IPS-18c (cell line): Measurements from ENCODE around the gene TPCN1.

Source experiments
- H3K4me3 ChIP-seq: 2 replicates; pipeline ENCODE4 v1.7.0; 2013; ENCODE audit warnings: low read depth, mild to moderate bottlenecking, low read length, moderate library complexity; ENCODE audit not compliant: insufficient read depth
- H3K9me3 ChIP-seq: one replicate; pipeline ENCODE4 v1.6.1; 2013; ENCODE audit warnings: mild to moderate bottlenecking, low read length, moderate library complexity; ENCODE audit not compliant: control insufficient read depth, insufficient read depth

The TPCN1 gene

DNA sequence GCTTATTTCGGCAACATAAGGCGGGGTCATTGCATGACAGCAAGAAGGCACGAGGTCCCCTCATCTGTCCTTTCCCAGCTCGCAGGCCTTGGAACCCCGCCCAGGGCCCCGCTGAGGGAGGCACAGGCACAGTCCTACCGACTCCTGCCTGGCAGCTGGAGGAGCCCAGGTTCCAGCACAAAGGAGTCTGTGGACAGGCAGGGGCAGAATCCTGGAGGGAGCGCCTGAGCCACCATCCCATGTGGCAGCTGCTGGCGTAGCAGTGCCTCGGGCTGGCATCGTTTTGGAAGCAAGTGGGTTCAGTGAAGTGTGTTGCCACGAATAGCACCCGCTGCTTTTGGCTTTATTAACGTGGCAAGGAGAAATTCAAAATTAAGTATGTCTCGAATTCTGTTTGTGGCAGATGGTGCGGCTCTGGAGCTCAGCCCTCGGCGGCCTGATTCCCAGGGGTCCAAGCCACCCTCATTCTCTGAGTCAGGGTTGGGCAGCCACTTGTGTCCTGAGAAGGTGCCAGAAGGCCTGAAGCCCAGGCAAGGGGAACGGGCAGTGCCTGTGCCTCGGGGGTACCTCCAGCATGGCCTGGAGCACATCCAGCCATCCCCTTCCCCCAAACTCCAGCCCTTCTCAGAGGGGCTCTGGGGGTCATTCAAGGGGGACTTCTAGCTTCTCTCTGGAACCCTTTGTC lies 77.7 kb downstream of the TPCN1 start:
- H3K9me3 ChIP-seq, result peaks cover 3% of the 10 kb centered on the region
- H3K4me3 ChIP-seq, result no peak overlapping the region

DNA sequence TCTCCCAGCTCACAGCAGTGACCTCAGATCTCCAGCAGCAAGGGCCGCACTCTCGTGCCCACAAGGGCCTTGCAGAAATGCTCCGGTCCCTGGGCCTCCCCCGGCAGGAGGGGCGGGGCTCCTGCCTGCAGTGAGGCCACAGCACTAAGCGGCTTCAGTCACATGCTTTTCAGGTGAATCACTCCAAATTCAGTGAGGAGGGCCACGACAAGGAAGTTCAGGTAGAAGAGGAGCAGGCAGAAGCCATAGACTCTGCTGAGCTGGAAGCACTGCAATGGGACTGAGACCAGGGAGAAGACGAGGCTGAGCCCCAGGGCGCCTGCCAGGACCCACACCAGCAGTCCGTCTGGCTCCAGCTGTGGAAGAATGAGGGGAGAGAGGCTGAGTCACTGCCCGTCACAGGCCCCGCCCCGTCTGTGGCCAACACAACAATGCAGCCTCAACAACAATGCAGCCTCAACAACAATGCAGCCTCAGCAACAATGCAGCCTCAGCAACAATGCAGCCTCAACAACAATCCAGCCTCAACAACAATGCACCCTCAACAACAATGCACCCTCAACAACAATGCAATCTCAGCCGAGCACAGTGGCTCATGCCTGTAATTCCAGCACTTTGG lies 78.5 kb downstream of the TPCN1 start:
- Histone ChIP-seq H3K9me3 (peaks cover 3% of the 10 kb centered on the region), H3K4me3 (no peak overlapping the region)

DNA sequence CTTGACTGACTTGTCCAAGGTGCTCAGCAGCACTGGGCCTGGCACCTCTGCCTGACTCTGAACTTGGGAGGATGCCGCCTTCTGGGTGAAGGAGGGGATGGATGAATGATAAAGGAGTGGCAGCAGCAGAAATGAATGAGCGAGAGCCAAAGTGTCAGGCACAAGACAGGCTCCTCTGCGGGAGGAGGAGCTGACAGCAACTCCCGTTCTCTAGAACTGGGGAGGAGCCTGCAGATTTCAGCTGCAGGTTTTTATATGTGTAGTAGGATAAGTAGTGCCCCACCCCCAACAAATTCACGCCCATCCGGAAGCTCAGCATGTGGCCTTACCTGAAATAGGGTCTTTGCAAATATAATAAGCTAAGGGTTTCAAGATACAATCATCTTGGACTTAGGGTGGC lies 80.5 kb downstream of the TPCN1 start:
- no peak overlapping the region for H3K4me3 ChIP-seq
- peaks cover 5% of the 10 kb centered on the region for H3K9me3 ChIP-seq

DNA sequence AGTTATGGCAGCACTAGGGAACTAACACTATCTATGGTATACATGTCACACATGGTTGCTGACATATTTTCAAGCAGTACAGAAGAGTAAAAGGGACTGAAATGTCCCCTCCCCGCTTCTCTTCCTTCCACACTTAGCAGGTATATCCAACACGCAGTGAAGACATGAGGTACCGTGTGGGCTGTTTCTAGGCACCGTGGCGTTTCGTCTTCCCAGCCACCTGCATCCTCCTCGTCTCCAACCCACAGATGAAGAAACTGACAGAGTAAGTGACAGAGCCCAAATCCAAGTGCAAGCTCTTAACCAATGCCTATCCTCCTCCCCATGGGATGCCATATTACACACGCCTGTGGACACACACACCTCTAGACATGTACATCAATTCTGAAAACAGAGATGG lies 81.2 kb downstream of the TPCN1 start:
- peaks cover 5% of the 10 kb centered on the region for H3K9me3 ChIP-seq
- H3K4me3 ChIP-seq, result no peak overlapping the region

DNA sequence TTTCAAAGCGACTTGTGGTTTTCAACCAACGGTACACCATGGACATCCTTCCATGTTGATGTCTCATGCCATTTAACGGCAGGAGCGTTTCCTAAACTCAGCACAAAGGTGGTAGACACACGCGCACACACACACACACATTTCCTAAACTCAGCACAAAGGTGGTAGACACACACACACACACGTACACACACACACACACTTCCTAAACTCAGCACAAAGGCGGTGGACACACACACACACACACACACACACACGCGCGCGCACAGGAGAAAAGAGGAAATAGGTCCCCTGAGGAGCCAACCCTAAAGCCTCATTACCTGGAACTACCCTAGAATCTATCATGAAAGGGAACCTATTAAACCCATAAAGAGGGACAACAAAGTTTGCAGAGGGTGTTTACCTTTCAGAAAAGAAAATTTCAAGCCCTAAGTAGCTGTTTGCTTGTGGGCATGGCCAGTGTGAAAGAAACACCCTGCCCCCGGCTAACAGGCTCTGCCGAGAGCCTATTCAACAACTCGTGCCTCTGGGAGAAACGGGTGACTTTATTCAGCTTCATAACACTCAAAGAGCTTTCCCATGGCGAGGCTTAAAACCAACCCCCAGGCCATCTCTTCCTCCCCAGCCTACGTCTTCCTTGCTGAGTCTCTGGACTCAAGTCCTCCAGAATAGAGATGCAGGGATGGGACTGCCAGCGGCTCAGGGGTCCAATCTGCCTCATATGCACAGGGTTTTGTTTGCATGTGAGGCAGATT lies 81.8 kb downstream of the TPCN1 start:
- Histone ChIP-seq H3K4me3 (no peak overlapping the region), H3K9me3 (peaks cover 5% of the 10 kb centered on the region)

DNA sequence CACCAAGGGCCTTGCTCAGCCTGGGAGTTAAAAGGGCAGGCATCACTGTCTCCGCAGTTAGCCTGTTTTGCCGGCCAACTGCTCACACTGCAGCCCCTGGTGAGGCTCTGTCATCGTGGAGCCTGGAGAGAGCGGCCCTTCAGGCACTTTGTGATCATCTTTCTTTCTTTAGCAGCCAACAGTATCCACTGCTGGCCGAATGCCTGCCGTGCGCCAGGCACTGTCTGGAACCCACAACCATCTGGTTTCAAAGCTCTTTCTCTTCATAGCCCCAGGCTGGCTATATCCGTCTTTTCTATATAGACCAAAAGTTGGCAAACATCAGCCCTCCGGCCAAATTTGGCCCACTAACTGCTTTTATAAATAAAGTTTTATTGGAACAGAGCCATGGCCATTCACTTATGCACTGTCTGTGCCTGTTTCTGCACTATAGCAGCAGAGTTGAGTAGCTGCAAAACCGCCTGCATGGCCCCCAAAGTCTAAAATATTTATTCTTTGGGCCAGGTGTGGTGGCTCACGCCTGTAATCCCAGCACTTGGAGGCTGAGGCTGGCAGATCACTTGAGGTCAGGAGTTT lies 84.1 kb downstream of the TPCN1 start:
- H3K4me3 ChIP-seq, result no peak overlapping the region
- peaks cover 7% of the 10 kb centered on the region for H3K9me3 ChIP-seq

DNA sequence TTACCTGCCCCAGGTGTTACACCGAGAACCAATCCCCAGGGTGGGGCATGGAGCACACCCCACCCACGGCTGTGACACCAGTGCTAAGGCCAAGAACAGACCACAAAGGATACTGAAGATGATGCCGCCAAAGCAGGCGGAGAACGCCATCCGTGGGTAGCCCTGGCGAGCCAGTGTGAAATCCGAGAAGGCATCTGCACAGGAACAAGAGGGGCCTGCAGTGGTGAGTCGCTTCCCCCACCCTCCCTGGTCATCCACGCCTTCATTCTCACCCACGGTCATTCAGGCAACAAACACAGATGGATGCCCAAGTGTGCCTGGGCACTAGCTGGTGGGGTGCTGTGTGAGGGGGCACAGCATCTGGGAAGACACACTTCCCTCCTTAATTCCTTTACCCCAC lies 85.1 kb downstream of the TPCN1 start:
- Histone ChIP-seq H3K9me3 (peaks cover 7% of the 10 kb centered on the region), H3K4me3 (no peak overlapping the region)

DNA sequence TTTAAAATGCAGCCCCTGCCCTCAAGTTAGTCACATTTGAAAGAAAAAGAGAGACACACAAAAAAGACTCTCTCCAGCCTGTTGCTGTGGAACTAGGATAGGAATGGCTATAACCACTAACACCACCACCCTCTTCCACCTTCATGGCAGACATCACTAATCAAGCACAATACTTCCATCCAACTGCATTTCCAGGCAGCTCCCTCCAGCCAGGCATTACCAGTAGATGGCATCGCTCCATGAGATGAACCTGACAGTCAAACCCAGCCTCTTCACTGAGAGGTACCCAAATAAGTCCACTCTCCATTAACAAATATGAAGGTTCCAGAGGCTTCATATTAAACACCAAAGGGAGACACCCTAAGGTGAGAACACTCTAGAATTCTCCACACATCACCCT lies 89.2 kb downstream of the TPCN1 start:
- H3K4me3 ChIP-seq, result no peak overlapping the region
- peaks cover 4% of the 10 kb centered on the region for H3K9me3 ChIP-seq

DNA sequence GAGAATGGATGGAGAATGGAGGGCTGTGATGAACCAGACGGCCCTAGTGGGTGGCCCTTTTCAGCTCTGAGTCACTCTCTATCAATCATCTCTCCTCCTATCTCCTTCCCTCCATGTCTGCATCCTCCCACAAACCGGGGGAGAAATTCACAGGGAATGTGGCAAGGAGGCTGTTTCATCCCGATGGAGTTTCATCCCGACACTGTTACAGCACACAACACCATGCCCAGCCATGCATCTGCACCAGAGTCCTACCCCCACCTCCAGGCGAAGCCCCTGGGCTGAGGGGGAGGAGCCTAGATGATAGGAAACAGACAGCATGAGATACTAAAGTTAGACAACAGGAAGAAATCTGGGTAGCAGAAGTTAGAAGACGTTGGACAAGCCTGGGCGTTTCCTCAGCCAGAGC lies 92.9 kb downstream of the TPCN1 start:
- Histone ChIP-seq H3K9me3 (peaks cover 2% of the 10 kb centered on the region), H3K4me3 (no peak overlapping the region)

DNA sequence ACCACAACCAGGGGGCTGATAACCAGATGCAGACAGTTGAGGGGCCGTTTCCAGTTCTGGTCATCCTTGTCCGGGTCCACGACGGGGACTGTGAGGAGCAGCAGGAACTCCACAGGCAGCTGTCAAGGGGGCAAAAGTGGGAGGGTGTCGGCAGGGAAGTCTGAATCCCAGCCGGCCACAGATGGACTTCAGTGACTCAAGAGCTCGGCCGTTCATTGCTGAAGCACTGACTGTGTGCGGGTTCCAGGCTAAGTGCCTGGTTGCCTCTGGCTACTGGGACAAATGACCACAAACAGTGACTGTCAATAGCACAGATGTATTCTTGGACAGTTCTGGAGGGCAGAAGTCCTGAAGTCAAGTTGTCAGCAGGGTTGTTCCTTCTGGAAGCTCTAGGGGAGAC lies 94.1 kb downstream of the TPCN1 start:
- Histone ChIP-seq H3K4me3 (no peak overlapping the region), H3K9me3 (no peaks in the 10 kb centered on the region)

DNA sequence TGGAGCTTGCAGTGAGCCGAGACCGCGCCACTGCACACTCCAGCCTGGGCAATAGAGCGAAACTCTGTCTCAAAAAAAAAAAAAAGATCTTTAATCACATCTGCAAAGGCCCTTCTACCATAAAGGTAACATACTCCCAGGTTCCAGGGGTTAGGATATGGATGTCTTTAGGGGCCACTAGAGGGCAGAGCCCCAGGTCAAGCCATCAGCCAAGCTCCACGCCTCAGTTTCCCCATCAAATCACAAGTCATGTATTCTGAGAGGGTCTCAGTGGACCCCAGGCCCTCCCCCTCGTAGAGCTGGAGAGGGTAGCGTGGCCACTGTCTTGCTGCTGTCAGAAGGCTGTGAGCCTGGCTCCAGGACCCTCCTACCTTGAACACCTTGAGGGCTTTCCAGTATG lies 94.9 kb downstream of the TPCN1 start:
- H3K9me3 ChIP-seq, result no peaks in the 10 kb centered on the region
- H3K4me3 ChIP-seq, result no peak overlapping the region

DNA sequence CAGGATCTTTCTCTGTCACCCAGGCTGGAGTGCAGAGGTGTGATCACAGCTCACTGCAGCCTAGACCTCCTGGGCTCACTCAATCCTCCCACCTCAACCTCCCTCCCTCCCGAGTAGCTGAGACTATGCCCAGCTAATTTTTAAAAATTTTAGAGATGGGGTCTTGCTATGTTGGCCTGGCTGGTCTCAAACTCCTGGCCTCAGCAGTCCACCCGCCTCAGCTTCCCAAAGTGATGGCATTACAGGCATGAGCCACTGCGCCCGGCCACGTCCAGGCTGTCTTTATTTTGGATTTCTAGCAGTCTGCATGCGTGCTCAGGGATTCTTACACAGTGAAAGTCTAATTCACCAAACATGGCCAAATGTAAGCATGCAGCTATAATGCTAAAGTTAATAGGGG lies 95.9 kb downstream of the TPCN1 start:
- H3K9me3 ChIP-seq, result no peaks in the 10 kb centered on the region
- no peak overlapping the region for H3K4me3 ChIP-seq

DNA sequence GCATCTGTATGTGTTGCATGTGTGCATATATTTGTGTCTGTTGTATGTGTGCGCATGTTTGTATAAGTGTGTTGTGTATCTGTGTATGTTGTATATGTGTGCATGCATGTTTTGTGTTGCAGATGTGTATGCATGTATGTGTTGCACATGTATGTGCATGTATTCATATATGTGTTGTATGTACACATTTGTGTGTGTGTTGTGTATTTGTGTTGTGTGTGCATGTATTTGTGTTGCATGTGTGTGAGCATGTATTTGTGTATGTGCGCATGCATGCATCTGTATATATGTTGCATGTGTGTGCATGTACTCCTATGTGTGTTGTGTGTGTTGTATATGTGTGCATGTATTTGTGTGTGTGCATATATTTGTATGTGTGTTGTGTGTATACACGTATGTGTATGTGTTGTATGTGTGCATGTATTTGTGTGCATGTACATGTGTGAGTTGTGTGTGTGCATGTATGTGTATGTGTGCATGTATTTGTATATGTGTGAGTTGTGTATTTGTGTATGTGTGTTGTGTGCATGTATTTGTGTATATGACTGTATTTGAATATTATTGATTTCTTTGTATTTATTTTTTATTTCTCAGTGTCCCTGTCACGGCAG lies 96.9 kb downstream of the TPCN1 start:
- H3K4me3 ChIP-seq, result no peak overlapping the region
- no peaks in the 10 kb centered on the region for H3K9me3 ChIP-seq

DNA sequence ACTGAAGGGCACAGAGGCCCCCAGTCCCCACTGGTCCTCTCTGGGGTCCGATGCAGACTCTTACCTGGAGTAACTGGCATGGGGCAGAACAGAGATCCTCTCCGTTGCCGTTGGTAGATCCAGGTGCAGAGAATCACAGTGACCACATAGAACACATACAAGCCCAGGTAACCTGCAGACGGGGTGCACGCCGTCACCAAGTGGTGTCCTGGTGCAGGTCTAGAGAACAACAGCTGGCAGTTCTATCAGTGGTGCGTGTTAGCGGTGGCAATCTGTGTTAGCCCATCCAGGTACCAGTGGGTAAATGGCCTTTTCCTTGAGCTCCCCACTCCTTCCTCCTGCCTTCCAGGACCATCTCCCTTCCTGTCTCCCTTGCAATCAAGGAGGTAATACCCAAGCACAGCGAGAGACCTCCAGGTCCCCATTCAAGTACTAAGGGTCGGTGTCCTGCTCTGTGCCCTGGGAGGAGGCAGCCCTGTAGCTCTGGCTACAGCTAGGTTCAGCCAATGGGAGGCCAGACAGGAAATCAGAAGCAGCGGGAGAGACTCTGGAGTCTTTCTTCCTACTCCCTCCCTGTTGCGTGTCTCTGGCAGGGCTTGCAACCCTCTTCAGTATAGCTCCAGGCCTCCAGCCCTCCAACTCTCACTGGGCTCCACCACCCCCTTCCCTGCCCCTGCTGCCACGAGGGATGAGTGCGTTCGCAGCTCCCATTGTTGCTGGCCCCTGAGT lies 97.8 kb downstream of the TPCN1 start:
- H3K4me3 ChIP-seq, result no peak overlapping the region

DNA sequence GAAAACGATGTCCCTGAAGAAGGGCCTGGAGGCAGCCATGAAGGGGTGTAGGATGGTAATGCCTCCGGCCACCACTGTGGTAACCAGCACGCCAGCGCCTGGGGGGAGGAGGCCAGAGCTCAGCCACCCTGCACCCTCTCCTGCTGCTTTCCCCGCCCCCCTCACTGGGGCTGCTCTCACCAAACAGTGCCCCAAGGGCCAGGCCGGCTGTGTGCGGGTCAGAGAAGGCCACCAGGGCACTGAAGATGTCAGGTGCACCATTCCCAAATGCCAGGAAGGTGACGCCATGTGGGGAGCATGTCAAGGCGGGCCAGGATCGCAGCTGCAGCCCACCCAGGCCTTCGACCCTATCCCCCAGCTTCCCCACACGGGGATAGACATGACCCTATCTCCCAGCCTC lies 99.1 kb downstream of the TPCN1 start:
- Histone ChIP-seq H3K9me3 (no peaks in the 10 kb centered on the region), H3K4me3 (no peak overlapping the region)

More for the DNA sequence above, 97.8 kb downstream of the TPCN1 start:
- H3K9me3 ChIP-seq, result no peaks in the 10 kb centered on the region

DNA sequence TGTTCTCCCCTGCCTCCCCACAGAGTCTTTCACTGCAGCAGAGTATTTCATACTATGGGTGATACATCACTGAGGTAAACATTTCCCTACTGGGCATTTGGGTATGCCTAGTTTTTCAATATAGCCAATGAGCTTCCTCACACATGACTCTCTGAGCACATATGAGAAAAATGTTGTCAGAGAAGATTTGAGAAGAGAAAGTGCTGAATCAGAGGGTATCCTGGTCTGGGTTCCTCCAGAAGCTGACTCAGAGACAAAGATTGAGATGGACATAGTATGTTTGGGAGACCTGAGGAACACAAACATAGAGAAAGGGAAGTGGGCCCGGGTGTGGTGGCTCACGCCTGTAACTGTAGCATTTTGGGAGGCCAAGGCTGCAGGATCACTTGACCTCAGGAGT lies 101.1 kb downstream of the TPCN1 start:
- H3K9me3 ChIP-seq, result no peaks in the 10 kb centered on the region
- no peak overlapping the region for H3K4me3 ChIP-seq

DNA sequence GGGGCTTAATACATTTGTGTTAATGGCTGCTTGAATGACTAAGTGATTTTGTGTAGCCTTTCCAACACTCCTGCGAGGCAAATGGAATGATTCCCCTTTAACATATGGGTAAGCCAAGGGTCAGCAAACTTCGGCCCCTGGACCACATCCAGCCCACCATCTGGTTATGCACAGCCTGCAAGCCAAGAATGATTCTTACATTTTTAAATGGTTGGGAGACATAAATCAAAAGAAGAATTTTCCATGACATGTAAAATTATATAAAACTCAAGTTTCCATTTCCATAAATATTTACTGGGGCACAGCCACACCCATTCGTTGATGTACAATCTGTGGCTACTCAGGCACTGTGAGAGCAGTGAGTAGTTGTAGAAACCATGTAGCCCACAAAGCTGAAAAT lies 104.7 kb downstream of the TPCN1 start:
- Histone ChIP-seq H3K9me3 (no peaks in the 10 kb centered on the region), H3K4me3 (no peak overlapping the region)
